Activated T-helper 1 cell treated with anti-CD3 and anti-CD28 coated beads, Interleukin-12 subunit alpha, Interleukin-12 subunit beta, Interleukin-2, Interleukin-4 antibody, amounts not matched to agents 30 ng/mL and 10 ng/mL and 1 ng/mL, durations not matched to agents 14 hours and 24 hours and 36 hours (primary cell): ENCODE results near the gene BCAP31. TPM values are rescaled to one million over a fixed set of nuclear protein-coding genes. Genes with fewer than 3 reads are reported as not detected.

ENCODE experiments used
- DNase-seq: peaks from one replicate; pipeline ENCODE4 v3.0.0; 2021; ENCODE audit warnings: low spot score
- H3K27ac Mint-ChIP-seq: one replicate; pipeline ENCODE4 v1.8.0; 2021; ENCODE audit warnings: mild to moderate bottlenecking, mixed read lengths
- H3K27me3 Mint-ChIP-seq: one replicate; pipeline ENCODE4 v1.8.0; 2022; ENCODE audit warnings: mild to moderate bottlenecking, moderate library complexity, mixed read lengths; ENCODE audit not compliant: insufficient read depth
- H3K36me3 Mint-ChIP-seq: one replicate; pipeline ENCODE4 v1.8.0; 2021; ENCODE audit warnings: low read depth, mixed read lengths
- H3K4me1 Mint-ChIP-seq: one replicate; pipeline ENCODE4 v1.8.0; 2021; ENCODE audit warnings: low read depth, mixed read lengths
- H3K4me3 Mint-ChIP-seq: one replicate; pipeline ENCODE4 v1.8.0; 2021; ENCODE audit warnings: mild to moderate bottlenecking, moderate library complexity, mixed read lengths
- H3K9me3 Mint-ChIP-seq: one replicate; pipeline ENCODE4 v1.8.0; 2021; ENCODE audit warnings: mixed read lengths
- intact Hi-C: fragments of 100-400 bp; cut with micrococcal nuclease; formaldehyde crosslinking; loops from one replicate; pipeline ENCODE4 v1.15.1; 2024
- total RNA-seq: library from RNA; stranded (reverse); gene quantifications from 2 replicates; pipeline ENCODE4 v1.2.3, GENCODE V29; 2022

The BCAP31 gene
- total RNA-seq, 1 donor from 2014 or later = 156 TPM

- peak overlapping the region; percentile 68 for H3K27ac Mint-ChIP-seq
- no peaks in the 10 kb centered on the region for H3K4me1 Mint-ChIP-seq
- H3K4me3 Mint-ChIP-seq = no peak overlapping the region
- intact Hi-C loops = no loop called here
- no peak for DNase-seq
- H3K36me3 Mint-ChIP-seq = no peaks in the 10 kb centered on the region
- H3K27me3 Mint-ChIP-seq = peaks cover 16% of the 10 kb centered on the region
- H3K9me3 Mint-ChIP-seq = no peaks in the 10 kb centered on the region
These were observed 49.9 kb downstream of the BCAP31 start for GRCh38 chrX:153674219-153674851.

GRCh38 chrX:153673428-153674218 lies 50.6 kb downstream of the BCAP31 start, which contains the start of gene PNCK:
Gene PNCK, minus strand, starts transcription at chrX:153673813. Its CDS starts 737 bp downstream, at chrX:153673076.
- H3K36me3 Mint-ChIP-seq = no peaks in the 10 kb centered on the region
- peaks cover 16% of the 10 kb centered on the region for H3K27me3 Mint-ChIP-seq
- peak within 1 kb of the TSS; percentile 68 for H3K27ac Mint-ChIP-seq
- no peak for DNase-seq
- no peaks in the 10 kb centered on the region for H3K9me3 Mint-ChIP-seq
- intact Hi-C loops = no loop called here
- no peaks in the 10 kb centered on the region for H3K4me1 Mint-ChIP-seq
- no peak within 1 kb of the TSS for H3K4me3 Mint-ChIP-seq

- intact Hi-C loops = no loop called here
- Mint-ChIP-seq H3K27me3 (peaks cover 16% of the 10 kb centered on the region), H3K4me3 (no peak overlapping the region), H3K36me3 (no peaks in the 10 kb centered on the region), H3K27ac (no peak overlapping the region), H3K9me3 (no peaks in the 10 kb centered on the region), H3K4me1 (peaks cover 4% of the 10 kb centered on the region)
- no peak for DNase-seq
These were observed 51.4 kb downstream of the BCAP31 start for GRCh38 chrX:153672531-153673427.

- DNase-seq = no peak
- Mint-ChIP-seq H3K4me1 (peaks cover 7% of the 10 kb centered on the region), H3K27ac (no peak overlapping the region), H3K36me3 (no peaks in the 10 kb centered on the region), H3K27me3 (peaks cover 14% of the 10 kb centered on the region), H3K9me3 (no peaks in the 10 kb centered on the region), H3K4me3 (no peak overlapping the region)
- intact Hi-C loops = no loop called here
These were observed 52.3 kb downstream of the BCAP31 start for GRCh38 chrX:153671589-153672530.

- intact Hi-C loops = no loop called here
- no peak overlapping the region for H3K27ac Mint-ChIP-seq
- H3K9me3 Mint-ChIP-seq = no peaks in the 10 kb centered on the region
- H3K4me3 Mint-ChIP-seq = no peak overlapping the region
- H3K36me3 Mint-ChIP-seq = no peaks in the 10 kb centered on the region
- DNase-seq = no peak
- peaks cover 14% of the 10 kb centered on the region for H3K27me3 Mint-ChIP-seq
- peaks cover 7% of the 10 kb centered on the region for H3K4me1 Mint-ChIP-seq
These were observed 53.2 kb downstream of the BCAP31 start for GRCh38 chrX:153670748-153671588.

GRCh38 chrX:153669901-153670731 lies 54.1 kb downstream of the BCAP31 start:
- intact Hi-C loops = loop anchor here (2.0 kb wide), 4 partner anchors 59 to 729 kb away; no protein-coding TSS in a partner anchor
- Mint-ChIP-seq H3K27ac (no peak overlapping the region), H3K27me3 (peaks cover 16% of the 10 kb centered on the region), H3K36me3 (no peaks in the 10 kb centered on the region), H3K4me1 (peaks cover 7% of the 10 kb centered on the region), H3K9me3 (no peaks in the 10 kb centered on the region), H3K4me3 (no peak overlapping the region)
- no peak for DNase-seq

GRCh38 chrX:153669174-153669890 lies 54.9 kb downstream of the BCAP31 start:
- H3K9me3 Mint-ChIP-seq = no peaks in the 10 kb centered on the region
- H3K4me3 Mint-ChIP-seq = no peak overlapping the region
- H3K36me3 Mint-ChIP-seq = no peaks in the 10 kb centered on the region
- peaks cover 11% of the 10 kb centered on the region for H3K27me3 Mint-ChIP-seq
- intact Hi-C loops = loop anchor here (2.0 kb wide), 4 partner anchors 59 to 729 kb away; no protein-coding TSS in a partner anchor
- peaks cover 7% of the 10 kb centered on the region for H3K4me1 Mint-ChIP-seq
- H3K27ac Mint-ChIP-seq = no peak overlapping the region
- DNase-seq = no peak

- intact Hi-C loops = loop anchor here (1.0 to 2.0 kb wide), 6 partner anchors 58 to 728 kb away; no protein-coding TSS in a partner anchor
- H3K4me1 Mint-ChIP-seq = peaks cover 7% of the 10 kb centered on the region
- no peaks in the 10 kb centered on the region for H3K9me3 Mint-ChIP-seq
- H3K27me3 Mint-ChIP-seq = peaks cover 8% of the 10 kb centered on the region
- no peak overlapping the region for H3K27ac Mint-ChIP-seq
- no peak for DNase-seq
- no peak overlapping the region for H3K4me3 Mint-ChIP-seq
- no peaks in the 10 kb centered on the region for H3K36me3 Mint-ChIP-seq
These were observed 55.6 kb downstream of the BCAP31 start for GRCh38 chrX:153668423-153669173.

GRCh38 chrX:153667956-153668396 lies 56.2 kb downstream of the BCAP31 start:
- intact Hi-C loops = loop anchor here (1.0 to 2.0 kb wide), 6 partner anchors 57 to 727 kb away; no protein-coding TSS in a partner anchor
- peak overlapping the region; percentile 79 for H3K4me3 Mint-ChIP-seq
- no peaks in the 10 kb centered on the region for H3K9me3 Mint-ChIP-seq
- H3K36me3 Mint-ChIP-seq = no peaks in the 10 kb centered on the region
- H3K27me3 Mint-ChIP-seq = peaks cover 8% of the 10 kb centered on the region
- H3K27ac Mint-ChIP-seq = no peak overlapping the region
- peak; percentile 57 for DNase-seq
- H3K4me1 Mint-ChIP-seq = peaks cover 7% of the 10 kb centered on the region
